ENCODE results near the gene GFOD1. TPM values are rescaled to one million over a fixed set of nuclear protein-coding genes. Genes with fewer than 3 reads are reported as not detected.

Gene GFOD1
- total and polyA plus RNA-seq, 9 donors = 1.4 to 9.2 (median 3.7) TPM

- H3K4me3 ChIP-seq = no peak overlapping the region
- no peaks in the 10 kb centered on the region for H3K36me3 ChIP-seq
- no peaks in the 10 kb centered on the region for H3K27me3 ChIP-seq
- no peaks in the 10 kb centered on the region for H3K9me3 ChIP-seq
- TF ChIP-seq CTCF (IDR thresholded peaks at IDR 0.05) (no peak), EP300 (IDR thresholded peaks at IDR 0.05) (no peak), POLR2A (IDR thresholded peaks at IDR 0.05) (no peak)
- H3K4me1 ChIP-seq (ENCODE audit: insufficient read depth) = no peaks in the 10 kb centered on the region
- WGBS, 3 donors = 22 to 40% (median 27%) methylated on average over 10 of the region's 10 CpGs
- no peak for DNase-seq
- H3K27ac ChIP-seq = no peak overlapping the region
- intact Hi-C loops (cut with DNase I) = no loop called here
Measured at GRCh38 chr6:13421425-13422059, 65.9 kb downstream of the GFOD1 start.

- no peaks in the 10 kb centered on the region for H3K4me1 ChIP-seq (ENCODE audit: insufficient read depth)
- no peak overlapping the region for H3K27ac ChIP-seq
- H3K4me3 ChIP-seq = no peak overlapping the region
- no peaks in the 10 kb centered on the region for H3K36me3 ChIP-seq
- H3K9me3 ChIP-seq = no peaks in the 10 kb centered on the region
- intact Hi-C loops (cut with DNase I) = no loop called here
- no peaks in the 10 kb centered on the region for H3K27me3 ChIP-seq
- 11 to 62% (median 21%) methylated on average over 6 of the region's 6 CpGs for WGBS, 3 donors
- no peak for DNase-seq
- TF ChIP-seq POLR2A (IDR thresholded peaks at IDR 0.05) (no peak), CTCF (IDR thresholded peaks at IDR 0.05) (no peak), EP300 (IDR thresholded peaks at IDR 0.05) (no peak)
Measured at GRCh38 chr6:13420269-13420668, 67.1 kb downstream of the GFOD1 start.

- no peak for TF ChIP-seq POLR2A (IDR thresholded peaks at IDR 0.05)
- TF ChIP-seq CTCF (IDR thresholded peaks at IDR 0.05) = no peak
- Histone ChIP-seq H3K27me3 (no peaks in the 10 kb centered on the region), H3K9me3 (no peaks in the 10 kb centered on the region), H3K36me3 (no peaks in the 10 kb centered on the region), H3K4me3 (no peak overlapping the region), H3K4me1 (ENCODE audit: insufficient read depth) (no peaks in the 10 kb centered on the region), H3K27ac (no peak overlapping the region)
- 86 to 89% (median 87%) methylated on average over 26 of the region's 26 CpGs for WGBS, 3 donors
- no peak for DNase-seq
- intact Hi-C loops (cut with DNase I) = no loop called here
Measured at GRCh38 chr6:13419422-13420195, 67.8 kb downstream of the GFOD1 start.

- no peak overlapping the region for H3K4me3 ChIP-seq
- no peaks in the 10 kb centered on the region for H3K9me3 ChIP-seq
- WGBS, 3 donors = 78 to 82% (median 79%) methylated on average over 5 of the region's 5 CpGs
- no peaks in the 10 kb centered on the region for H3K27me3 ChIP-seq
- no peak for DNase-seq
- H3K27ac ChIP-seq = no peak overlapping the region
- intact Hi-C loops (cut with DNase I) = no loop called here
- TF ChIP-seq EP300 (IDR thresholded peaks at IDR 0.05) (no peak), CTCF (IDR thresholded peaks at IDR 0.05) (no peak), POLR2A (IDR thresholded peaks at IDR 0.05) (no peak)
- no peaks in the 10 kb centered on the region for H3K4me1 ChIP-seq (ENCODE audit: insufficient read depth)
- no peaks in the 10 kb centered on the region for H3K36me3 ChIP-seq
Measured at GRCh38 chr6:13418844-13419243, 68.6 kb downstream of the GFOD1 start.

Measured in ovary (tissue), 9 donors.